ENCODE measurements around the gene TMEM150B. TPM values are rescaled to one million over a fixed set of nuclear protein-coding genes. Genes with fewer than 3 reads are reported as not detected.

TMEM150B gene, protein sequence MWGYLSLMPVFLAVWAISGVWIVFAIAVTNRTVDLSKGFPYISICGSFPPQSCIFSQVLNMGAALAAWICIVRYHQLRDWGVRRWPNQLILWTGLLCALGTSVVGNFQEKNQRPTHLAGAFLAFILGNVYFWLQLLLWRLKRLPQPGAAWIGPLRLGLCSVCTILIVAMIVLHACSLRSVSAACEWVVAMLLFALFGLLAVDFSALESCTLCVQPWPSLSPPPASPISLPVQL
- total RNA-seq (10 to 100 TPM in 1 of 5 experiments, under 1 TPM in 3, not detected in 1; 0.44 to 10.3 (median 0.71) TPM), polyA plus RNA-seq (not detected), total RNA-seq (not detected)

- CTCF ChIA-PET, result no interaction called here
- ATAC-seq (no peak), DNase-seq (no peak)
- Mint-ChIP-seq H3K27me3 (peaks cover 0 to 16% (median 4%) of the 10 kb centered on the region in 5 donors), H3K27ac (peak within 1 kb of the TSS in 1 of 9 donors; percentile 52), H3K36me3 (peaks cover 0 to 3% (median 0%) of the 10 kb centered on the region in 5 donors), H3K9me3 (no peaks in the 10 kb centered on the region), H3K4me1 (peaks cover 0 to 14% (median 0%) of the 10 kb centered on the region in 7 donors), H3K4me3 (no peak within 1 kb of the TSS)
- H3K4me3 ChIP-seq (ENCODE audit: low read length), result no peak within 1 kb of the TSS
- no peaks in the 10 kb centered on the region for H3K36me3 ChIP-seq (ENCODE audit: control insufficient read depth in 2 of 3, insufficient read depth in 3 of 3, low read length in 3 of 3)
- no peaks in the 10 kb centered on the region for H3K4me1 ChIP-seq (ENCODE audit: control insufficient read depth in 2 of 2, insufficient read depth in 2 of 2, low read length in 2 of 2)
- no peaks in the 10 kb centered on the region for H3K27me3 ChIP-seq (ENCODE audit: control insufficient read depth in 2 of 2, insufficient read depth in 2 of 2, low read length in 2 of 2)
- POLR2A ChIA-PET, result no interaction called here
- no peak within 1 kb of the TSS for H3K27ac ChIP-seq (ENCODE audit: low read depth, low read length)
- no peaks in the 10 kb centered on the region for H3K9me3 ChIP-seq (ENCODE audit: control insufficient read depth in 2 of 3, low read length in 3 of 3)
- intact Hi-C loops (cut with micrococcal nuclease), result no loop called here
Measured at GRCh38 chr19:55325172-55325571, at the start of gene TMEM150B. TSS of gene TMEM150B (minus strand) at chr19:55325341. CDS start at chr19:55321036, 4,305 bp downstream.

DNA sequence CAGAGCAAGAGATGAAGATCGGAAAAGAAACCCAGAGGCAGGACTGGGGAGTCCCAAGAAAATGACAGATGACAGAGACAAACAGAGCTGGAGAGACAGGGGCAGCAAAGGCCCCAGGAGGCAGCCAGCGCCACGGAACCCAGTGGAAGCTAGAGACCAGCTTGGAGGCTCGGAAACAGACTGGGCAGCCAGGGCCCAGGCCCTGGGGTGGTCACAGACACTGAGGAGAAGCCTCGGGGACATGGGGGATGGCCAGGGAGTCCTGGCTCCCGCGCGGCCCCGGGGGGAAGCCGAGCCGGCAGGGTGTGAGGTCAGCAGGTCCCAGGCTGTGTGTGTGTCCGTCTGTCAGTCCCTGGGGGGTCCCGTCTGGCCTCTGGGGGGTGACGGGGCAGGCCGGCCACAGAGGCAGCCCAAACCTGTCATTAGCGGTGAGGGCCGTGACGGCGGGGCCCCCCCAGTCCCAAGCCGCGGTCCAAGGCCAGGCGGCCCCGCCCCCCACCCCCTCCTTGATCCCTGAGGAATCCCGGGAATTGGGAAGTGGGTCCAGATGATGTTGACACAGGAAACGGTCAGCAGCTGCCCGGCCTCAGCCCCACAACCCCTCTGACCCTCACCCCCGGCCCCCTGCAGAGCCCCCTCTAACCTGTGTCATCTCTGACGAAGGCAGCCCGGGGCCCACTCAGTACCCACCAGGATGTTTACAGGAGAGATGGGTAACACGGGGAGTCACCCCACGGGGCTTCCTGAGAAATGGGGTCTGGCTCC is 49.0 kb upstream of the TMEM150B start:
- POLR2A ChIA-PET, result no interaction called here
- Mint-ChIP-seq H3K4me1 (peaks cover 6 to 17% (median 12%) of the 10 kb centered on the region in 7 donors), H3K4me3 (no peak overlapping the region), H3K27me3 (peaks cover 29 to 45% (median 32%) of the 10 kb centered on the region in 5 donors), H3K27ac (peak overlapping the region in 1 of 9 donors; percentile 3), H3K9me3 (peaks cover 0 to 5% (median 0%) of the 10 kb centered on the region in 11 donors), H3K36me3 (peaks cover 0 to 6% (median 4%) of the 10 kb centered on the region in 5 donors)
- intact Hi-C loops (cut with micrococcal nuclease), result no loop called here
- Histone ChIP-seq H3K9me3 (ENCODE audit: control insufficient read depth in 2 of 3, low read length in 3 of 3) (no peaks in the 10 kb centered on the region), H3K4me3 (ENCODE audit: low read length) (no peak overlapping the region), H3K27ac (ENCODE audit: low read depth, low read length) (no peak overlapping the region), H3K27me3 (ENCODE audit: control insufficient read depth in 2 of 2, insufficient read depth in 2 of 2, low read length in 2 of 2) (peaks cover 0 to 25% of the 10 kb centered on the region in 2 donors), H3K4me1 (ENCODE audit: control insufficient read depth in 2 of 2, insufficient read depth in 2 of 2, low read length in 2 of 2) (no peaks in the 10 kb centered on the region), H3K36me3 (ENCODE audit: control insufficient read depth in 2 of 3, insufficient read depth in 3 of 3, low read length in 3 of 3) (no peaks in the 10 kb centered on the region)
- no peak for ATAC-seq
- CTCF ChIA-PET, result no interaction called here
- no peak for DNase-seq

DNA sequence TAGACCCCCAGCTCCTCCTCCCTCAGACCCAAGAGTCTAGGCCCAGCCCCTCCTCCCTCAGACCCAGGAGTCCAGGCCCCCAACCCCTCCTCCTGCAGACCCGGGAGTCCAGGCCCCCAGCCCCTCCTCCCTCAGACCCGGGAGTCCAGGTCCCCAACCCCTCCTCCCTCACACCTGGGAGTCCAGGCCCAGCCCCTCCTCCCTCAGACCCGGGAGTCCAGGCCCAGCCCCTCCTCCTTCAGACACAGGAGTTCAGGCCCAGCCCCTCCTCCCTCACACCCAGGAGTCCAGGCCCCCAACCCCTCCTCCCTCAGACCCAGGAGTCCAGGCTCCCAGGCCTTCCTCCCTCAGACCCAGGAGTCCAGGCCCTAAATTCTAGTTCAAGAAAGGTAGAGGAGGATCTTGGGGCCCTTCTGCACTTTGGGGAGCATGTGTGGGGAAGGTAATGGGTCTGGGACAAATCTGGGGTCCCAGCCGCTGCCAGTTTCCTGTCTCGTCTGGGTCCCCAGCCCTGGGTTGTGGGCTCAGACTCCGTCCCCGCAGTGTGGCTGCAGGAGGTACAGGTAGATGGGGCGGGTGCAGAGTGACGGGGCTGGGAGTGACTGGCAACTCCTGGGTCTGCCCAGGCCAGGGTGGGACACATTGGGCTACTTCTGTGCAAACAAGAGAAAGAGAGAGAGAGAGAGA is 48.3 kb upstream of the TMEM150B start:
- H3K36me3 ChIP-seq (ENCODE audit: control insufficient read depth in 2 of 3, insufficient read depth in 3 of 3, low read length in 3 of 3), result no peaks in the 10 kb centered on the region
- ChIA-PET CTCF (no interaction called here), POLR2A (no interaction called here)
- intact Hi-C loops (cut with micrococcal nuclease), result no loop called here
- peaks cover 3 to 27% of the 10 kb centered on the region in 2 donors for H3K27me3 ChIP-seq (ENCODE audit: control insufficient read depth in 2 of 2, insufficient read depth in 2 of 2, low read length in 2 of 2)
- Mint-ChIP-seq H3K4me1 (peaks cover 6 to 17% (median 12%) of the 10 kb centered on the region in 7 donors), H3K4me3 (no peak overlapping the region), H3K27ac (peak overlapping the region in 1 of 9 donors; percentile 3), H3K27me3 (peaks cover 29 to 51% (median 35%) of the 10 kb centered on the region in 5 donors), H3K9me3 (peaks cover 0 to 5% (median 0%) of the 10 kb centered on the region in 11 donors), H3K36me3 (peaks cover 0 to 6% (median 4%) of the 10 kb centered on the region in 5 donors)
- ATAC-seq (no peak), DNase-seq (no peak)
- no peak overlapping the region for H3K27ac ChIP-seq (ENCODE audit: low read depth, low read length)
- H3K4me1 ChIP-seq (ENCODE audit: control insufficient read depth in 2 of 2, insufficient read depth in 2 of 2, low read length in 2 of 2), result no peaks in the 10 kb centered on the region
- H3K4me3 ChIP-seq (ENCODE audit: low read length), result no peak overlapping the region
- H3K9me3 ChIP-seq (ENCODE audit: control insufficient read depth in 2 of 3, low read length in 3 of 3), result no peaks in the 10 kb centered on the region

DNA sequence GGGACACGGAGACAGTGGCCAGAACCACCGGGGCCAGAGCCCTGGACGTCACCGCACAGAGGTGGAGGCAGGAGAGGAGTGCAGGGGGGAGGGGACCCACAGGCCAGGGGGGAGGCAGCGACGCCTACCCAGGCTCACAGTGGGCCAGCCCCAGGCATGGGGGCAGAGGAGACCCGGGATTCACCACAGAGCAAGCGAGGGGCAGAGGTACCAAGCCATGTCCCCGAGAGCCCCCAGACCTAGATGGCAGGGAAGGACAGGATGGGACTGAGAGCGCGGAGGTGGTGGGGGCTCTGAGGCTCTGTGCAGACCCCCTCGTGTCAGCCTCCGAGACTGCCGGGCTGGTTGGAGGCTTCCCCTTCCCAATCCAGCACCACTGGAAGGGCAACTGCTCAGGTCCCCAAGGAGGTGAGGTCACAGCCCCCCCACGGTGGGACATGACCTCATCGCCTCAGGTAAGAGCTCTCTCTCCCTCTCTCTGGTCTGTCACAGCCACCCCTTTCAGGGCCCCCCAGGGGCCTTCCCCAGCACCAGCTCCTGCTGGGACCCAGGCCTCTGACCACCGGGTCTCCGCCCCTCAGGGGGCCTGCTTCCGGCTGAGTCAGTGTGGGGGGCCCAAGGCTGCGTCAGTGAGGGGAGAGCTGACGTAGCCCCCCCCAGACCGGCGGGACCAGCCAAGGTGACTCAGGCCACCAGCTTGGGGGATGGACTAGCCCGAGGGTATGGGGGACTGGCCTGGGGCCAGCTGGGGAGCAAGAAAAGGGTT is 47.4 kb upstream of the TMEM150B start:
- H3K4me1 ChIP-seq (ENCODE audit: control insufficient read depth in 2 of 2, insufficient read depth in 2 of 2, low read length in 2 of 2), result no peaks in the 10 kb centered on the region
- ChIA-PET CTCF (no interaction called here), POLR2A (no interaction called here)
- intact Hi-C loops (cut with micrococcal nuclease), result no loop called here
- Mint-ChIP-seq H3K36me3 (peaks cover 0 to 6% (median 4%) of the 10 kb centered on the region in 5 donors), H3K9me3 (peaks cover 0 to 5% (median 0%) of the 10 kb centered on the region in 11 donors), H3K27me3 (peaks cover 32 to 60% (median 35%) of the 10 kb centered on the region in 5 donors), H3K27ac (no peak overlapping the region), H3K4me3 (no peak overlapping the region), H3K4me1 (peaks cover 6 to 17% (median 12%) of the 10 kb centered on the region in 7 donors)
- no peaks in the 10 kb centered on the region for H3K9me3 ChIP-seq (ENCODE audit: control insufficient read depth in 2 of 3, low read length in 3 of 3)
- H3K4me3 ChIP-seq (ENCODE audit: low read length), result no peak overlapping the region
- ATAC-seq (no peak), DNase-seq (no peak)
- H3K27ac ChIP-seq (ENCODE audit: low read depth, low read length), result no peak overlapping the region
- H3K36me3 ChIP-seq (ENCODE audit: control insufficient read depth in 2 of 3, insufficient read depth in 3 of 3, low read length in 3 of 3), result no peaks in the 10 kb centered on the region
- H3K27me3 ChIP-seq (ENCODE audit: control insufficient read depth in 2 of 2, insufficient read depth in 2 of 2, low read length in 2 of 2), result peaks cover 3 to 27% of the 10 kb centered on the region in 2 donors

- H3K27ac Mint-ChIP-seq, result no peak within 1 kb of the TSS
- Histone ChIP-seq H3K9me3 (ENCODE audit: control insufficient read depth in 2 of 3, low read length in 3 of 3) (no peaks in the 10 kb centered on the region), H3K4me3 (ENCODE audit: low read length) (peak within 1 kb of the TSS; percentile 30), H3K36me3 (ENCODE audit: control insufficient read depth in 2 of 3, insufficient read depth in 3 of 3, low read length in 3 of 3) (no peaks in the 10 kb centered on the region), H3K4me1 (ENCODE audit: control insufficient read depth in 2 of 2, insufficient read depth in 2 of 2, low read length in 2 of 2) (no peaks in the 10 kb centered on the region), H3K27ac (ENCODE audit: low read depth, low read length) (no peak within 1 kb of the TSS), H3K27me3 (ENCODE audit: control insufficient read depth in 2 of 2, insufficient read depth in 2 of 2, low read length in 2 of 2) (peaks cover 3 to 27% of the 10 kb centered on the region in 2 donors)
- peaks cover 0 to 5% (median 0%) of the 10 kb centered on the region in 11 donors for H3K9me3 Mint-ChIP-seq
- peaks cover 0 to 6% (median 4%) of the 10 kb centered on the region in 5 donors for H3K36me3 Mint-ChIP-seq
- H3K4me1 Mint-ChIP-seq, result peaks cover 6 to 17% (median 12%) of the 10 kb centered on the region in 7 donors
- POLR2A ChIA-PET, result no interaction called here
- H3K27me3 Mint-ChIP-seq, result peaks cover 30 to 57% (median 33%) of the 10 kb centered on the region in 5 donors
- intact Hi-C loops (cut with micrococcal nuclease), result no loop called here
- H3K4me3 Mint-ChIP-seq, result peak within 1 kb of the TSS; percentile 75 to 90 (median 78)
- CTCF ChIA-PET, result no interaction called here
- ATAC-seq (no peak), DNase-seq (no peak)
Measured at GRCh38 chr19:55370305-55370988, 45.3 kb upstream of the TMEM150B start, which contains the start of gene IL11. TSS of gene IL11 (minus strand) at chr19:55370463. CDS start at chr19:55370310, 153 bp downstream.

All from naive thymus-derived CD4-positive, alpha-beta T cell (primary cell).